A549 (cell line): ENCODE data around the gene TJP3. TPM values are rescaled to one million over a fixed set of nuclear protein-coding genes. Genes with fewer than 3 reads are reported as not detected.

ENCODE experiments used
- ATAC-seq, 2 experiments: fragments of 200-7000 bp in 1 of 2; fragments of >200 bp in 1 of 2; cut with Nextera tagmentation in 1 of 2; cut with Tn5 transposase in 1 of 2; 3 replicates each; pipeline versions ENCODE4 v1.8.0 to v1.9.1; 2018 to 2020; ENCODE audit warnings: mild to moderate bottlenecking in 1 of 2, moderate library complexity in 1 of 2
- CTCF ChIA-PET: fragments of 300-600 bp; sonication (Branson Sonifier 250); formaldehyde crosslinking; extraction: SDS; loops from one replicate; lab custom pipeline; 2021; ENCODE audit warnings: antibody characterized with exemption, inconsistent platforms; lab: Yijun Ruan, JAX
- POLR2A ChIA-PET: fragments of 350-600 bp; formaldehyde crosslinking; extraction: SDS; loops from one replicate; lab custom pipeline; 2021; ENCODE audit warnings: antibody characterized with exemption, inconsistent platforms; lab: Yijun Ruan, JAX
- DNase-seq, 2 experiments: peaks; one replicate each; pipeline versions ENCODE4 v3.0.0 to v3.0.0-alpha.2; 2011 to 2016; ENCODE audit warnings: low read depth in 1 of 2, low spot score in 1 of 2
- FAIRE-seq: peaks from 2 replicates; lab custom pipeline; 2011; peaks lifted over from hg19 to GRCh38; lab: Jason Lieb, UNC
- H3K27ac ChIP-seq, 2 experiments: fragments of >200 bp; sonication (Bioruptor Twin); formaldehyde crosslinking; 3 replicates each; pipeline ENCODE4 v1.5.1; 2016 to 2017
- H3K4me1 ChIP-seq: fragments of >200 bp; sonication (Bioruptor Twin); formaldehyde crosslinking; 3 replicates; pipeline ENCODE4 v1.6.1; 2016
- H3K4me2 ChIP-seq: fragments of >200 bp; sonication (Bioruptor Twin); formaldehyde crosslinking; 3 replicates; pipeline ENCODE4 v1.6.1; 2016
- H3K4me3 ChIP-seq: fragments of >200 bp; sonication (Bioruptor Twin); formaldehyde crosslinking; 3 replicates; pipeline ENCODE4 v1.5.1; 2016
- H3K9me3 ChIP-seq: fragments of >200 bp; sonication (Bioruptor Twin); formaldehyde crosslinking; 3 replicates; pipeline ENCODE4 v1.6.1; 2016
- ATOH8 ChIP-seq: fragments of 250-450 bp; sonication (Bioruptor Pico); IDR thresholded peaks from 2 replicates; pipeline ENCODE4 v1.5.0; 2020; ENCODE audit warnings: low read depth, mild to moderate bottlenecking, moderate library complexity
- CBX8 ChIP-seq: fragments of 200-600 bp; sonication (generic); IDR thresholded peaks from 2 replicates; pipeline ENCODE4 v1.6.1; 2016
- CHD2 ChIP-seq: fragments of 150-350 bp; IDR thresholded peaks from 2 replicates; pipeline ENCODE4 v1.6.1; 2014; ENCODE audit warnings: low read length; ENCODE audit not compliant: partially characterized antibody
- CHD4 ChIP-seq: fragments of 200-600 bp; sonication (generic); IDR thresholded peaks from 2 replicates; pipeline ENCODE4 v1.6.1; 2016; ENCODE audit warnings: antibody characterized with exemption, mild to moderate bottlenecking, borderline replicate concordance
- E2F6 ChIP-seq: IDR thresholded peaks from 2 replicates; pipeline ENCODE4 v1.6.1; 2012; ENCODE audit warnings: low read depth, borderline replicate concordance
- EHF ChIP-seq: fragments of 250-450 bp; sonication (Bioruptor Pico); IDR thresholded peaks from 2 replicates; pipeline ENCODE4 v1.5.0; 2020; ENCODE audit warnings: mild to moderate bottlenecking
- FOSL2 ChIP-seq, 2 experiments: fragments of 450-650 bp in 1 of 2; fragments of >200 bp in 1 of 2; sonication (Bioruptor Twin) in 1 of 2; formaldehyde crosslinking; IDR thresholded peaks; 2 replicates each; pipeline versions ENCODE4 v1.5.0 to v1.6.1; 2016 to 2020; ENCODE audit warnings: mild to moderate bottlenecking in 1 of 2, moderate library complexity in 1 of 2
- GATA3 ChIP-seq: IDR thresholded peaks from 2 replicates; pipeline ENCODE4 v1.6.1; 2012; ENCODE audit warnings: borderline replicate concordance
- HDAC2 ChIP-seq: fragments of 200-600 bp; sonication (generic); IDR thresholded peaks from 2 replicates; pipeline ENCODE4 v1.6.1; 2016
- HES2 ChIP-seq: fragments of >200 bp; sonication (Bioruptor Twin); formaldehyde crosslinking; IDR thresholded peaks from 2 replicates; pipeline ENCODE4 v1.6.1; 2016
- JUN ChIP-seq, 2 experiments: fragments of >200 bp; sonication (Bioruptor Twin); formaldehyde crosslinking; IDR thresholded peaks; 2 replicates in 1 of 2; 3 replicates in 1 of 2; pipeline ENCODE4 v1.6.1; 2016 to 2017
- KDM1A ChIP-seq: fragments of 200-600 bp; sonication (generic); IDR thresholded peaks from 2 replicates; pipeline ENCODE4 v1.6.1; 2016; ENCODE audit warnings: low read depth, mild to moderate bottlenecking
- KDM5A ChIP-seq: fragments of 200-600 bp; sonication (generic); IDR thresholded peaks from 2 replicates; pipeline ENCODE4 v1.6.1; 2016; ENCODE audit warnings: antibody characterized with exemption, mild to moderate bottlenecking
- MAX ChIP-seq: IDR thresholded peaks from 2 replicates; pipeline ENCODE4 v1.6.1; 2012
- MAZ ChIP-seq: fragments of 150-350 bp; IDR thresholded peaks from 2 replicates; pipeline ENCODE4 v1.6.1; 2014; ENCODE audit warnings: antibody characterized with exemption, low read depth, low read length, borderline replicate concordance
- MYC ChIP-seq: IDR thresholded peaks from 2 replicates; pipeline ENCODE4 v1.6.1; 2012; ENCODE audit warnings: mild to moderate bottlenecking, inconsistent platforms, low read length, improper control_type of control experiment, borderline replicate concordance
- NR3C1 ChIP-seq: fragments of >200 bp; sonication (Bioruptor Twin); formaldehyde crosslinking; IDR thresholded peaks from 3 replicates; pipeline ENCODE4 v1.6.1; 2017
- PBX3 ChIP-seq: IDR thresholded peaks from 2 replicates; pipeline ENCODE4 v1.6.1; 2012
- RCOR1 ChIP-seq: fragments of 150-350 bp; IDR thresholded peaks from 2 replicates; pipeline ENCODE4 v1.6.1; 2014; ENCODE audit warnings: antibody characterized with exemption, low read length, low read depth
- RFX5 ChIP-seq: fragments of 450-650 bp; IDR thresholded peaks from 2 replicates; pipeline ENCODE4 v1.7.1; 2014; ENCODE audit warnings: antibody characterized with exemption, mild to moderate bottlenecking, moderate library complexity
- SREBF2 ChIP-seq: fragments of 450-650 bp; IDR thresholded peaks from 2 replicates; pipeline ENCODE4 v1.6.1; 2014; ENCODE audit warnings: mild to moderate bottlenecking, moderate library complexity
- TFCP2L1 ChIP-seq: fragments of 250-450 bp; sonication (Bioruptor Pico); IDR thresholded peaks from 2 replicates; pipeline ENCODE4 v1.5.0; 2021; ENCODE audit warnings: mild to moderate bottlenecking
- ZFP36 ChIP-seq: fragments of 450-650 bp; IDR thresholded peaks from 2 replicates; pipeline ENCODE4 v1.6.1; 2014; ENCODE audit warnings: borderline replicate concordance; ENCODE audit not compliant: partially characterized antibody
- WGBS: methylation state at CpG from one replicate; pipeline ENCODE4 v1.1.6; 2017; ENCODE audit errors: missing lambda C conversion rate; 5-methylcytosine and 5-hydroxymethylcytosine counted together
- polyA plus RNA-seq, 4 experiments: library from polyadenylated mRNA; depleted of rRNA in 3 of 4; stranded (reverse); fragments of >200 nt; fragmentation: RNase III in 1 of 4; extraction: RNeasy Plus Mini Kit Qiagen cat#74134 plus additional on column Dnase treatment in 1 of 4; gene quantifications; 2 replicates in 3 of 4; 3 replicates in 1 of 4; pipeline ENCODE4 v1.2.3, GENCODE V29; 2011 to 2017
- TF ChIP-seq, protein P1 (sequence below): fragments of 150-350 bp; IDR thresholded peaks from 2 replicates; pipeline ENCODE4 v1.6.1; 2014; ENCODE audit warnings: low read depth, mild to moderate bottlenecking, low read length
- TF ChIP-seq, protein P2 (sequence below): fragments of >200 bp; sonication (Bioruptor Twin); formaldehyde crosslinking; IDR thresholded peaks from 3 replicates; pipeline ENCODE4 v1.5.1; 2016

Gene TJP3
- polyA plus RNA-seq, 2 of the 4 experiments (the other 2 are of a cell fraction), result 1.5 to 2.3 TPM

DNA sequence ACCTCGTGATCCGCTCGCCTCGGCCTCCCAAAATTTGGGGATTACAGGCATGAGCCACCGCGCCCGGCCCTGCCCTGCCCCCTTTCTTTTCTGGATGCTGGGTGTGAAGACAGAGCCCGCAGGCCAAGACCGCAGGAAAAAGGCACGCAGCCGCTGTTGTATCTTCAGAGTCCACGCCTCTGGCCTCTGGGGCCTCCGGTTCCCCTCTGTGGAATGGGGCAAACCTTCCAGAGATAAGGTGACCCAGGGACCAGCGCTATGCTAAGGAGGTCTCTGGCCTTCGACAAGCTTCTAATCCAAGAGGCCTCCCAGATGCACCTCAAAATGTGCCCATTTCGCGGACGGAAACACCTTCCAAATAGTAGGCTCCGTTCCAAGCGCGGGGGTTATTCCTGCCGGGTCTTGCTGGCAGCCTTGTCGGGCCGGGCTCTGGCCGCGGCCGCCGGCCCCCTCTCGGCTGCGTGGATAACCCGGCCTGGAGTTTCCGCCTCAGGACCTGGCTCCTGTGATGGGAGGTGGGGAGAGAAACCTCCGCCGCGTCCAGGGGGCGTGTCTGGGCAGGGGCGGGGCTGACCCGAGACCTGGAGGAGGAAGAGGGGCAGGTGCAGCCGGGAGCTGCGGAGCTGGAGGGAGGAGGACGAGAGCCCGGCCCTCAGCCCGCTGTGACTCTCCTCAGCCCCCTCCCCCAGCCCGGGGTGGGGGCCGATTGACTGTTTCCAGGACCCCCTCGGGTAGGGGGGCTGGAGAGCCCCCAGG, 13.1 kb downstream of the TJP3 start:
- H3K4me3 ChIP-seq, result peak overlapping the region; percentile 38
- ChIA-PET CTCF (interaction anchor here (0.9 to 7.5 kb wide), 5 partner anchors 10 to 55 kb away, joined by 3 to 57 read pairs (median 11); partner anchors contain the start of genes PIP5K1C and TJP3), POLR2A (no interaction called here)
- WGBS, result 47% methylated on average over 14 of the region's 46 CpGs
- H3K9me3 ChIP-seq, result no peaks in the 10 kb centered on the region
- peak; percentile 75 to 78 for ATAC-seq
- peak overlapping the region; percentile 89 for H3K4me2 ChIP-seq
- H3K4me1 ChIP-seq, result peaks cover 35% of the 10 kb centered on the region
- no peak for FAIRE-seq
- peak overlapping the region; percentile 51 to 77; a peak in 4 of 6 replicates for H3K27ac ChIP-seq
- DNase-seq, result peak; percentile 68 to 91
- TF ChIP-seq CHD2 (no peak), ATOH8 (CRISPR knock-in tag) (no peak), TFCP2L1 (no peak), KDM1A (peak; percentile 97), PBX3 (peak; percentile 46; the same call in 1 of the 2 replicates), HDAC2 (peak; percentile 67; the same call in 1 of the 2 replicates), FOSL2 (IDR thresholded peaks at IDR 0.05) (no peak), FOSL2 (CRISPR knock-in tag; IDR thresholded peaks at IDR 0.05) (0 out of 2 replicates have a peak, but pooled peaks have one; percentile 16), CHD4 (peak; percentile 90; the same call in 1 of the 2 replicates), JUN (IDR thresholded peaks at IDR 0.05) (peak in 1 of 2 experiments; percentile 63; a peak in 2 of 5 replicates), CBX8 (no peak), MAZ (peak; percentile 92; the same call in 1 of the 2 replicates), EHF (CRISPR knock-in tag) (no peak), MAX (peak; percentile 73), HES2 (no peak), E2F6 (0 out of 2 replicates have a peak, but pooled peaks have one; percentile 35), RFX5 (peak; percentile 55; the same call in 1 of the 2 replicates), RCOR1 (peak; percentile 95; the same call in 1 of the 2 replicates), GATA3 (peak; percentile 33; the same call in 1 of the 2 replicates)

DNA sequence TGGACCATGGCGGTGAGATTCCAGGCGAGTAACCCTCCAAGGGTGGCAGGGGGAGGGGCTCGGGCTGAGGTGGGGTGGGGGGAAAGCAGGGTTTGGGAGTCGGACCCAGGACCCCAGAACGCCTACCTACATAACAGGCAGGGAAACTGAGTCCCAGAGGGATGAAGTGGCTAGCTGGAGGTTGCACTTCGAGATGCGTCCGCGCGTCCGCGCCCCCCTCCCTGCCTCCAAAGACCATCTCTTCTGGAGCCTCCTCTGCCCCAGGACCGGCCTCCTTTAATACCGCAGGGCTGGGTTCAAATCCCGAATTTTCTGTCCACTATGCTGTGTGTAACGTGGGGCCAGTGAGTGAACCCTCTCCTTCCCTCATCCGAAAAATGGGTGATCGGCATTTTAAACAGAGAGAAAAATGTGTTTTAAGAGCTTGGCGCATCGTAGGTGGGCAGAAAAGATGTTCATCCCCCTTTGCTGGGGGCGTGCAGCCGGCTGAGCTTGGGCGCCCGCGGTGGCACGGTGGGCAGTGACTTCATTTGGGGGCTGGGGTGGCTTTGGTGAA, 13.8 kb downstream of the TJP3 start:
- 50% methylated on average over 22 of the region's 26 CpGs for WGBS
- peak overlapping the region; percentile 89 for H3K4me2 ChIP-seq
- ChIA-PET CTCF (interaction anchor here (0.9 to 1.1 kb wide), 2 partner anchors 9 to 15 kb away, joined by 3 read pairs; no protein-coding TSS in a partner anchor), POLR2A (no interaction called here)
- no peak for ATAC-seq
- H3K27ac ChIP-seq, result peak overlapping the region; percentile 51 to 77; a peak in 4 of 6 replicates
- H3K9me3 ChIP-seq, result no peaks in the 10 kb centered on the region
- peak overlapping the region; percentile 38 for H3K4me3 ChIP-seq
- no peak for FAIRE-seq
- H3K4me1 ChIP-seq, result peaks cover 35% of the 10 kb centered on the region
- TF ChIP-seq KDM5A (no peak), SREBF2 (no peak), ZFP36 (no peak), NR3C1 (no peak), MYC (no peak), FOSL2 (IDR thresholded peaks at IDR 0.05) (no peak), FOSL2 (CRISPR knock-in tag; IDR thresholded peaks at IDR 0.05) (no peak), MAZ (no peak), CBX8 (no peak)
- TF ChIP-seq, protein P1, sequence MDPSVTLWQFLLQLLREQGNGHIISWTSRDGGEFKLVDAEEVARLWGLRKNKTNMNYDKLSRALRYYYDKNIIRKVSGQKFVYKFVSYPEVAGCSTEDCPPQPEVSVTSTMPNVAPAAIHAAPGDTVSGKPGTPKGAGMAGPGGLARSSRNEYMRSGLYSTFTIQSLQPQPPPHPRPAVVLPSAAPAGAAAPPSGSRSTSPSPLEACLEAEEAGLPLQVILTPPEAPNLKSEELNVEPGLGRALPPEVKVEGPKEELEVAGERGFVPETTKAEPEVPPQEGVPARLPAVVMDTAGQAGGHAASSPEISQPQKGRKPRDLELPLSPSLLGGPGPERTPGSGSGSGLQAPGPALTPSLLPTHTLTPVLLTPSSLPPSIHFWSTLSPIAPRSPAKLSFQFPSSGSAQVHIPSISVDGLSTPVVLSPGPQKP, result no peak
- TF ChIP-seq, protein P2, sequence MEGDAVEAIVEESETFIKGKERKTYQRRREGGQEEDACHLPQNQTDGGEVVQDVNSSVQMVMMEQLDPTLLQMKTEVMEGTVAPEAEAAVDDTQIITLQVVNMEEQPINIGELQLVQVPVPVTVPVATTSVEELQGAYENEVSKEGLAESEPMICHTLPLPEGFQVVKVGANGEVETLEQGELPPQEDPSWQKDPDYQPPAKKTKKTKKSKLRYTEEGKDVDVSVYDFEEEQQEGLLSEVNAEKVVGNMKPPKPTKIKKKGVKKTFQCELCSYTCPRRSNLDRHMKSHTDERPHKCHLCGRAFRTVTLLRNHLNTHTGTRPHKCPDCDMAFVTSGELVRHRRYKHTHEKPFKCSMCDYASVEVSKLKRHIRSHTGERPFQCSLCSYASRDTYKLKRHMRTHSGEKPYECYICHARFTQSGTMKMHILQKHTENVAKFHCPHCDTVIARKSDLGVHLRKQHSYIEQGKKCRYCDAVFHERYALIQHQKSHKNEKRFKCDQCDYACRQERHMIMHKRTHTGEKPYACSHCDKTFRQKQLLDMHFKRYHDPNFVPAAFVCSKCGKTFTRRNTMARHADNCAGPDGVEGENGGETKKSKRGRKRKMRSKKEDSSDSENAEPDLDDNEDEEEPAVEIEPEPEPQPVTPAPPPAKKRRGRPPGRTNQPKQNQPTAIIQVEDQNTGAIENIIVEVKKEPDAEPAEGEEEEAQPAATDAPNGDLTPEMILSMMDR, result no peak
- no peak for DNase-seq
